ENCODE measurements around the gene RNU1-1.
"Not testable (repeated sequence)": the region's sequence is repeated elsewhere in the genome, so short reads cannot be mapped to it uniquely, and the experiment has no call there.

GRCh38 chr1:16557034-16557433, 42.9 kb upstream of the RNU1-1 start:
- TF ChIP-seq CTCF, POLR2A (IDR thresholded peaks at IDR 0.05): not testable (repeated sequence)

Measured in heart left ventricle (tissue), 13 donors.